Esophagus squamous epithelium (tissue), 4 donors: ENCODE data around the gene ITIH1.

Experiments
- CTCF ChIP-seq, 6 experiments: fragments of 450-650 bp in 4 of 6; fragments of 200-600 bp in 2 of 6; sonication (generic) in 2 of 6; IDR thresholded peaks; one replicate each; pipeline ENCODE4 v1.5.1; 2016 to 2019; ENCODE audit warnings: antibody characterized with exemption in 6 of 6, mild to moderate bottlenecking in 4 of 6, moderate library complexity in 4 of 6
- POLR2A ChIP-seq, 4 donors: fragments of 450-650 bp; IDR thresholded peaks; one replicate each; pipeline ENCODE4 v1.6.1; 2017; ENCODE audit warnings: antibody characterized with exemption in 4 of 4, mild to moderate bottlenecking in 4 of 4, moderate library complexity in 3 of 4

DNA sequence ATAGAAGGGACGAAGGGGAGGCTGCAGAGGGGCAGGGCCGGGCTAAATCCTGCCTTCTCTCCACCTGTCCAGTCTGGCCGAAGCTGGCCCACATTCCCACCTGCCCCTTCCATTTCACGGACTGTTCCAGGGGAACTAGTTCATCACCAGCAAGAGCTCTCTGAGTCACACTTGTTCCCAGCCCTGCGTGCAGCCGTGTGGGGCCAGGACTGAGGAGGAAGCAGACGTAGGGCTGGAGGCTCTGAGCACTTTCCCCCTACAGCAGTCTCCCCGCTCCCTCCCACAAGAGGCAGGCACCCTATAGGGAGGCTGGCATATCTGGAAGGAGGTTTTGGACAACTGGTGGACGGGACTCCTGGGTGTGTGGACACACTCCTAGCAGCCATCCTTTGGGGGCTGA, 50.0 kb downstream of the ITIH1 start:
- TF ChIP-seq CTCF (IDR thresholded peaks at IDR 0.05) (no peak), POLR2A (IDR thresholded peaks at IDR 0.05) (no peak)
